Camera-type eye (tissue), 1 donor: Measurements from ENCODE around the gene FAAP20. TPM values are rescaled to one million over a fixed set of nuclear protein-coding genes. Genes with fewer than 3 reads are reported as not detected.

Experiments
- total RNA-seq: library from RNA; depleted of rRNA; stranded (reverse); fragments of >200 nt; gene quantifications from one replicate; pipeline ENCODE4 v1.2.3, GENCODE V29; 2014

Gene FAAP20
- total RNA-seq, result 32.7 TPM

GRCh38 chr1:2194319-2194897, at the start of gene FAAP20:
Gene FAAP20 (minus strand): TSS chr1:2194772. CDS start chr1:2194749, 23 bp downstream.

GRCh38 chr1:2228157-2228594, 33.6 kb upstream of the FAAP20 start, which contains the start of gene SKI:
Gene SKI (plus strand): TSS chr1:2228319. CDS start chr1:2228767, 448 bp downstream.

Other genes starting within 250 kb of the FAAP20 start
- gene CFAP74, start 191.0 kb downstream of the FAAP20 start, total RNA-seq, result 0.27 TPM
- gene GABRD, start 175.4 kb downstream of the FAAP20 start, total RNA-seq, result 1.4 TPM
- 16.5 TPM for gene PRKCZ, start 144.4 kb downstream of the FAAP20 start, total RNA-seq
- 50.1 TPM for gene SKI, start 33.5 kb upstream of the FAAP20 start, total RNA-seq
- gene MORN1, start 196.8 kb upstream of the FAAP20 start, total RNA-seq, result 35.4 TPM
- gene RER1, start 197.1 kb upstream of the FAAP20 start, total RNA-seq, result 62.9 TPM
- 32.0 TPM for gene PEX10, start 217.8 kb upstream of the FAAP20 start, total RNA-seq